ENCODE data around the gene LAMTOR1.
A peak's percentile ranks its signal among the peaks of the same experiment; 100 is the strongest.

The LAMTOR1 gene

GRCh38 chr11:72112978-72113808, 10.1 kb upstream of the LAMTOR1 start:
- Histone ChIP-seq H3K14ac (ENCODE audit: low read length in 2 of 2) (no peak overlapping the region), H2AK5ac (ENCODE audit: low read length, severe bottlenecking) (peak overlapping the region; percentile 95), H2BK120ac (ENCODE audit: low read depth, low read length) (no peak overlapping the region), H2BK5ac (ENCODE audit: low read depth, low read length, poor library complexity, severe bottlenecking) (peak overlapping the region; percentile 3), H4K8ac (ENCODE audit: low read length) (peak overlapping the region; percentile 99), H3K9ac (ENCODE audit: low read length) (peak overlapping the region; percentile 95), H3K79me1 (replicated peaks; ENCODE audit: low read length, poor library complexity, severe bottlenecking) (no peaks in the 10 kb centered on the region), H3K4me3 (ENCODE audit: insufficient read depth in 1 of 2, low read depth in 1 of 2, low read length in 2 of 2) (peak overlapping the region in 1 of 2 experiments; percentile 81), H3K36me3 (ENCODE audit: control insufficient read depth in 1 of 2, insufficient read depth in 2 of 2, low read depth in 1 of 2, low read length in 2 of 2) (peaks cover 18 to 22% of the 10 kb centered on the region in 2 experiments), H2BK12ac (ENCODE audit: low read length in 2 of 2) (peak overlapping the region in 1 of 2 experiments; percentile 47), H3K4me1 (ENCODE audit: control insufficient read depth, insufficient read depth, low read depth, low read length) (peaks cover 2% of the 10 kb centered on the region), H3K4ac (ENCODE audit: low read depth in 1 of 2, low read length in 2 of 2) (peak overlapping the region; percentile 54 to 93), H3K23ac (ENCODE audit: low read length in 2 of 2) (no peak overlapping the region), H3K18ac (ENCODE audit: low read depth in 1 of 2, low read length in 2 of 2) (peak overlapping the region in 1 of 2 experiments; percentile 83), H3K27me3 (ENCODE audit: control insufficient read depth in 1 of 2, insufficient read depth in 1 of 2, low read length in 2 of 2) (no peaks in the 10 kb centered on the region), H3K4me2 (ENCODE audit: low read length, poor library complexity, severe bottlenecking) (peak overlapping the region; percentile 53), H2AFZ (ENCODE audit: low read depth, low read length) (no peak overlapping the region), H3K27ac (ENCODE audit: low read length, poor library complexity, severe bottlenecking) (peak overlapping the region; percentile 73), H4K91ac (ENCODE audit: low read length) (peak overlapping the region; percentile 78), H3K9me3 (ENCODE audit: control insufficient read depth, low read length) (no peaks in the 10 kb centered on the region), H2BK15ac (ENCODE audit: low read depth, poor library complexity, severe bottlenecking) (peak overlapping the region; percentile 77)
- 74% methylated on average over 7 of the region's 9 CpGs for WGBS
- DNase-seq, result no peak

DNA sequence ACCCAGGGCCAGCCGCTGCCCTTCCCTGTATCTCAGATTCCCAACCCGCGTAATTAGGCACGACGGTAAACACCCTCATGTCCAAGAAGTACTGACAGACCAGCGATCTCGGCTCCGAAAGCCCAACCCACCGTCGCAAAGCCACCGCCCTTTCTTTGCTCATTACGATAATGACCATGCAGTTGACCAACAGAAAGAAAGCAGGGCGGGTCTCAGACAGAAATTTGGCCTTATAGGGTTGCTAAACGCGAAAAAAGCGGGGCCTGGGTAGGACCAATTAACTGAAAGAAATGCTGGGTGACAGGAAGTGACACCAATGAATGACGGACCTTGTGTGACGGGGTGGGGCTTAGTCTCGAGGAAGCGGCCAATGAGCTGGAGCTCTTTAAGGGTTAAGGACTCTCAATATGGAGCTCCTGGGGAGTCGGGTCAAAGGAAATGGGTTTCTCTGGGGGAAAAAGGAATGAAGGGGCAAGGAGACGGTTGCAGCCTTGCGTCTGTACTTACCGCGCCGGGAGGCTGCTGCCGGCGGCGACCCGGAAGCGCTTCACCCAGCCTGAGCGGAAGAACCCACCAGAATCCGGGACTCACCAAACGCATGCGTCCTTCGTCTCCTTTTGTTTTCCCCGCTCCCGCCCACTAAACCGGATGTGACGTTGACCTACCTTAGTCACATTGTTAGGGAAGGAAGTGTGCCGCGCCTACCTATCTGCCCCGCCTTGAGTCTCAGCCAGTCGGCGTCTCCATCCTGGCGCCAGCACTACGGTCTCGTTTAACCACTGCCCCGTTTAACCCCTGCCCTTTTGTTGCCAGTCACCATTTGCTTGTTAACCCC, 9.3 kb upstream of the LAMTOR1 start, which contains the start of gene ANAPC15:
ANAPC15 (minus strand) TSS at position 553 of the 835 bp plus-strand sequence. CDS start 1,419 bp downstream, outside the sequence.
- H2AK5ac ChIP-seq (ENCODE audit: low read length, severe bottlenecking), result peak within 1 kb of the TSS; percentile 95
- H2BK5ac ChIP-seq (ENCODE audit: low read depth, low read length, poor library complexity, severe bottlenecking), result peak within 1 kb of the TSS; percentile 100
- H3K4me2 ChIP-seq (ENCODE audit: low read length, poor library complexity, severe bottlenecking), result peak within 1 kb of the TSS; percentile 53
- H3K27ac ChIP-seq (ENCODE audit: low read length, poor library complexity, severe bottlenecking), result peak within 1 kb of the TSS; percentile 100
- peak within 1 kb of the TSS; percentile 83 to 93 for H3K4ac ChIP-seq (ENCODE audit: low read depth in 1 of 2, low read length in 2 of 2)
- no peak within 1 kb of the TSS for H3K23ac ChIP-seq (ENCODE audit: low read length in 2 of 2)
- under 1% methylated on average over 49 of the region's 49 CpGs for WGBS
- H3K79me1 ChIP-seq (replicated peaks; ENCODE audit: low read length, poor library complexity, severe bottlenecking), result no peaks in the 10 kb centered on the region
- H3K18ac ChIP-seq (ENCODE audit: low read depth in 1 of 2, low read length in 2 of 2), result peak within 1 kb of the TSS; percentile 71 to 89
- peaks cover 15 to 27% of the 10 kb centered on the region in 2 experiments for H3K36me3 ChIP-seq (ENCODE audit: control insufficient read depth in 1 of 2, insufficient read depth in 2 of 2, low read depth in 1 of 2, low read length in 2 of 2)
- H3K27me3 ChIP-seq (ENCODE audit: control insufficient read depth in 1 of 2, insufficient read depth in 1 of 2, low read length in 2 of 2), result no peaks in the 10 kb centered on the region
- peak within 1 kb of the TSS in 1 of 2 experiments; percentile 41 for H3K14ac ChIP-seq (ENCODE audit: low read length in 2 of 2)
- peaks cover 2% of the 10 kb centered on the region for H3K4me1 ChIP-seq (ENCODE audit: control insufficient read depth, insufficient read depth, low read depth, low read length)
- peak within 1 kb of the TSS; percentile 95 for H3K9ac ChIP-seq (ENCODE audit: low read length)
- peak within 1 kb of the TSS; percentile 62 to 81 for H3K4me3 ChIP-seq (ENCODE audit: insufficient read depth in 1 of 2, low read depth in 1 of 2, low read length in 2 of 2)
- H2AFZ ChIP-seq (ENCODE audit: low read depth, low read length), result no peak within 1 kb of the TSS
- DNase-seq, result peak; percentile 100
- no peaks in the 10 kb centered on the region for H3K9me3 ChIP-seq (ENCODE audit: control insufficient read depth, low read length)
- peak within 1 kb of the TSS in 1 of 2 experiments; percentile 47 for H2BK12ac ChIP-seq (ENCODE audit: low read length in 2 of 2)
- peak within 1 kb of the TSS; percentile 67 for H2BK120ac ChIP-seq (ENCODE audit: low read depth, low read length)
- H4K8ac ChIP-seq (ENCODE audit: low read length), result peak within 1 kb of the TSS; percentile 99
- H2BK15ac ChIP-seq (ENCODE audit: low read depth, poor library complexity, severe bottlenecking), result peak within 1 kb of the TSS; percentile 95
- peak within 1 kb of the TSS; percentile 88 for H4K91ac ChIP-seq (ENCODE audit: low read length)

GRCh38 chr11:72111300-72112142, 8.4 kb upstream of the LAMTOR1 start:
- Histone ChIP-seq H2BK15ac (ENCODE audit: low read depth, poor library complexity, severe bottlenecking) (no peak overlapping the region), H4K8ac (ENCODE audit: low read length) (peak overlapping the region; percentile 92), H2BK120ac (ENCODE audit: low read depth, low read length) (peak overlapping the region; percentile 4), H3K27me3 (ENCODE audit: control insufficient read depth in 1 of 2, insufficient read depth in 1 of 2, low read length in 2 of 2) (no peaks in the 10 kb centered on the region), H3K27ac (ENCODE audit: low read length, poor library complexity, severe bottlenecking) (peak overlapping the region; percentile 74), H3K23ac (ENCODE audit: low read length in 2 of 2) (no peak overlapping the region), H2BK12ac (ENCODE audit: low read length in 2 of 2) (peak overlapping the region in 1 of 2 experiments; percentile 29), H3K4me2 (ENCODE audit: low read length, poor library complexity, severe bottlenecking) (peak overlapping the region; percentile 44), H2AFZ (ENCODE audit: low read depth, low read length) (peak overlapping the region; percentile 36), H2BK5ac (ENCODE audit: low read depth, low read length, poor library complexity, severe bottlenecking) (no peak overlapping the region), H3K4me3 (ENCODE audit: insufficient read depth in 1 of 2, low read depth in 1 of 2, low read length in 2 of 2) (peak overlapping the region; percentile 47 to 81), H4K91ac (ENCODE audit: low read length) (no peak overlapping the region), H3K18ac (ENCODE audit: low read depth in 1 of 2, low read length in 2 of 2) (peak overlapping the region; percentile 16 to 69), H3K4ac (ENCODE audit: low read depth in 1 of 2, low read length in 2 of 2) (peak overlapping the region in 1 of 2 experiments; percentile 47), H3K4me1 (ENCODE audit: control insufficient read depth, insufficient read depth, low read depth, low read length) (peaks cover 2% of the 10 kb centered on the region), H3K9ac (ENCODE audit: low read length) (peak overlapping the region; percentile 95), H3K36me3 (ENCODE audit: control insufficient read depth in 1 of 2, insufficient read depth in 2 of 2, low read depth in 1 of 2, low read length in 2 of 2) (peaks cover 8 to 27% of the 10 kb centered on the region in 2 experiments), H2AK5ac (ENCODE audit: low read length, severe bottlenecking) (peak overlapping the region; percentile 59), H3K14ac (ENCODE audit: low read length in 2 of 2) (no peak overlapping the region), H3K9me3 (ENCODE audit: control insufficient read depth, low read length) (no peaks in the 10 kb centered on the region), H3K79me1 (replicated peaks; ENCODE audit: low read length, poor library complexity, severe bottlenecking) (no peaks in the 10 kb centered on the region)
- DNase-seq, result no peak
- 10% methylated on average over 10 of the region's 10 CpGs for WGBS
